ENCODE results near the gene ASIC4.

ASIC4 gene

GRCh38 chr2:219497495-219498279 is 16.6 kb upstream of the ASIC4 start:
- no peak for DNase-seq (ENCODE audit: low read depth)

- peak; percentile 87 for DNase-seq (ENCODE audit: low read depth)
These were observed 15.8 kb upstream of the ASIC4 start, which contains the start of gene GMPPA for GRCh38 chr2:219498280-219499057. Gene GMPPA (plus strand): TSS chr2:219498891. CDS start chr2:219499976, 1,085 bp downstream.

GRCh38 chr2:219499058-219499307 is 15.3 kb upstream of the ASIC4 start:
- no peak for DNase-seq (ENCODE audit: low read depth)

GRCh38 chr2:219499555-219499954 is 14.7 kb upstream of the ASIC4 start:
- no peak for DNase-seq (ENCODE audit: low read depth)

GRCh38 chr2:219500135-219500534 is 14.1 kb upstream of the ASIC4 start:
- no peak for DNase-seq (ENCODE audit: low read depth)

GRCh38 chr2:219501849-219502248 is 12.4 kb upstream of the ASIC4 start:
- no peak for DNase-seq (ENCODE audit: low read depth)

- no peak for DNase-seq (ENCODE audit: low read depth)
These were observed 11.7 kb upstream of the ASIC4 start for GRCh38 chr2:219502618-219503017.

GRCh38 chr2:219505585-219505984 is 8.7 kb upstream of the ASIC4 start:
- DNase-seq (ENCODE audit: low read depth): no peak

- DNase-seq (ENCODE audit: low read depth): no peak
These were observed 8.0 kb upstream of the ASIC4 start for GRCh38 chr2:219506153-219506801.

GRCh38 chr2:219506802-219507526 is 7.3 kb upstream of the ASIC4 start:
- DNase-seq (ENCODE audit: low read depth): no peak

- no peak for DNase-seq (ENCODE audit: low read depth)
These were observed 6.5 kb upstream of the ASIC4 start for GRCh38 chr2:219507581-219508443.

GRCh38 chr2:219508444-219508734 is 5.9 kb upstream of the ASIC4 start:
- no peak for DNase-seq (ENCODE audit: low read depth)

GRCh38 chr2:219508971-219509779 is 5.1 kb upstream of the ASIC4 start:
- DNase-seq (ENCODE audit: low read depth): no peak

GRCh38 chr2:219509780-219510511 is 4.3 kb upstream of the ASIC4 start:
- DNase-seq (ENCODE audit: low read depth): no peak

- no peak for DNase-seq (ENCODE audit: low read depth)
These were observed 3.7 kb upstream of the ASIC4 start for GRCh38 chr2:219510512-219511135.

GRCh38 chr2:219511547-219512325 is 2.5 kb upstream of the ASIC4 start:
- no peak for DNase-seq (ENCODE audit: low read depth)

GRCh38 chr2:219512524-219513216 is 1.6 kb upstream of the ASIC4 start:
- no peak for DNase-seq (ENCODE audit: low read depth)

GRCh38 chr2:219513787-219514186 is 495 bp upstream of the ASIC4 start:
- DNase-seq (ENCODE audit: low read depth): no peak
